CD4-positive, alpha-beta T cell treated with Interleukin-4 for 1 hour (primary cell): Measurements from ENCODE around the gene MTMR10.

Experiments used
- DNase-seq, 2 donors: peaks; one replicate each; pipeline ENCODE4 v3.0.0-alpha.2; 2020 to 2022

MTMR10 gene, protein sequence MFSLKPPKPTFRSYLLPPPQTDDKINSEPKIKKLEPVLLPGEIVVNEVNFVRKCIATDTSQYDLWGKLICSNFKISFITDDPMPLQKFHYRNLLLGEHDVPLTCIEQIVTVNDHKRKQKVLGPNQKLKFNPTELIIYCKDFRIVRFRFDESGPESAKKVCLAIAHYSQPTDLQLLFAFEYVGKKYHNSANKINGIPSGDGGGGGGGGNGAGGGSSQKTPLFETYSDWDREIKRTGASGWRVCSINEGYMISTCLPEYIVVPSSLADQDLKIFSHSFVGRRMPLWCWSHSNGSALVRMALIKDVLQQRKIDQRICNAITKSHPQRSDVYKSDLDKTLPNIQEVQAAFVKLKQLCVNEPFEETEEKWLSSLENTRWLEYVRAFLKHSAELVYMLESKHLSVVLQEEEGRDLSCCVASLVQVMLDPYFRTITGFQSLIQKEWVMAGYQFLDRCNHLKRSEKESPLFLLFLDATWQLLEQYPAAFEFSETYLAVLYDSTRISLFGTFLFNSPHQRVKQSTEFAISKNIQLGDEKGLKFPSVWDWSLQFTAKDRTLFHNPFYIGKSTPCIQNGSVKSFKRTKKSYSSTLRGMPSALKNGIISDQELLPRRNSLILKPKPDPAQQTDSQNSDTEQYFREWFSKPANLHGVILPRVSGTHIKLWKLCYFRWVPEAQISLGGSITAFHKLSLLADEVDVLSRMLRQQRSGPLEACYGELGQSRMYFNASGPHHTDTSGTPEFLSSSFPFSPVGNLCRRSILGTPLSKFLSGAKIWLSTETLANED

DNA sequence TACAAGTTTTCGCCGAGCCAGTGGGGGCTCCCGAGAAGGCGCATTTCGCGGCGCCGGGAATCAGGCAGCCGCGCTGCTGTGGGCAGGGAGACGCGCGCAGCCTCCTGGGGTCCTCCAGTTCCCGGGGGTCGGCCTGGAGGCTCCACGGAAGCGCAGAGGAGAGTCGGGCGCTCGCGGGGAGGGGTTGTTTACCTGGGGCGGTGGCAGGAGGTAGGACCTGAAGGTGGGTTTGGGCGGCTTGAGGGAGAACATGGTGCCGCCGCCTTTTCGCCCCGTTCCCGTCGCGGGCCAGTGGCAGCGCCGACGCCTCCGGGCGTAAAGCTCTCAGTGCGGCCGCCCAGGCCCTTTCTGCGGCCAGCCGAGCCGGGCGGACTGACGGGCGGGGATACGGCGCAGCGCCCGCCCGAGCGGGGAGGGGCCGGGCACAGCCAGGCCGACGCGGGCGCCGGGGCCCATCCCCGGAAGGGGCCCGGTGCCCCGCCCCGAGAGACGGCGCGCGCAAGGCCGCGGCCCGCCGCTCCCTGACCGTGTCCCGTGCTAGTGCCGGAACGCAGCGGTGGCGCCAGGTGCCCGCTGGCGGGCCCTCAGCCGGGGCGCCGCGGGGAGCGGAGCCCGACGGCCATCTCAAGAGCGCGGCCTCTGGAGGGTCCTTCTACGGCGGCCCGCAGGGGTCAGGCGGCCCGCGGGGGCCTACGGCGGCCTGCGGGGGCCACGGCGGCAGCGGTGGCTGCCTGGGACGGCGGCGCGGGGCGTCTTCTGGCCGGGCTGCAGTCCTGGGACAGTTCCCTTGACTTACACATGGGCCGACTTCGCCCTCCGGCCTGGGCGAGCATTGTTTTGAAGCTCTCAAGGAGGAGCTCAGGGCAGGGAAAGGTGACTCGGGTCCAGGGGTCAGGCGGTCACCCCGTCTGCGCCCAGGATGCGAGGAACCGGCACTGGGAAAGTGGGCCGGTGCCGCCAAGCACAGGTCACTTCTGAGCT lies at the start of gene MTMR10:
Gene MTMR10, minus strand, starts transcription at position 374 of the 981 bp plus-strand sequence. Its CDS starts 122 bp downstream, at position 252.
- peak; percentile 76 to 78 for DNase-seq

DNA sequence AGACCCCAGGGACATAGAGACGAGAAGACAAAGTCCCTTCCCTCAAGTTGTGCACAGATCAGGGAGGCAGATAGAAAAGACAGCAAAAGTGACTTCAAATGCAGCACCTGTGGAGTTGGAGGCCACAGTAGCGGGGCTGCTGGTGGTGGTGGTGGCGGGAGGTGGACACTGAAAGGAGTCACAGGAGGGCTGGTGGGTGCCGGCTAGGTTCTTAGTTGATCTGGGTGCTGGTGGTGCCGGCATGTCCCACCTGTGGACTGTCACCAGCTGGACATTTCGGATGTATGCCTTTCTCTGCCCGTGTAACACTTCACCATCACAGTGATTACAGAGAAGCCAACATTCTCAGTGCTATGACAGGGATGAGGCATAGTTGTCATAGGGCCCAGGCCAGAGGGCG lies 49.2 kb upstream of the MTMR10 start:
- no peak for DNase-seq

DNA sequence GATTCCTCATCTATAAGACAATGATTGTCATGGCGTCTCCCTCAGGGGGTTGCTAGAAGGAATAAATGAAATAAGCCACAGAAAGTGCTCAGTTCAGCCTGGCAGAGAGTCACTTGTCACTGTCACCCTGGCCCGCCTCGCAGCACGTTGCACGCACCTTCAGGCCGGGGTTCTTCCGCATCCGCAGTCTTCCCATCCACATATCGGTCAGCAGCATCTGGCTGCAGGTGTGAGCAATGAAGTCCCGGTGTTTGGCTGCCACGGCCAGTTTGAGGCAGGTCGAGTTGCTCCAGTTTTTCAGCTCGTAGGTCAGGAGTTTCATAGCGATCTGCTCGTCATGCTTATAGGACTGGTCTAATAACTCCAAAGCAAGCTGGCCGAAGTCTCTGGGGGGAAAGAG lies 48.5 kb upstream of the MTMR10 start:
- no peak for DNase-seq

DNA sequence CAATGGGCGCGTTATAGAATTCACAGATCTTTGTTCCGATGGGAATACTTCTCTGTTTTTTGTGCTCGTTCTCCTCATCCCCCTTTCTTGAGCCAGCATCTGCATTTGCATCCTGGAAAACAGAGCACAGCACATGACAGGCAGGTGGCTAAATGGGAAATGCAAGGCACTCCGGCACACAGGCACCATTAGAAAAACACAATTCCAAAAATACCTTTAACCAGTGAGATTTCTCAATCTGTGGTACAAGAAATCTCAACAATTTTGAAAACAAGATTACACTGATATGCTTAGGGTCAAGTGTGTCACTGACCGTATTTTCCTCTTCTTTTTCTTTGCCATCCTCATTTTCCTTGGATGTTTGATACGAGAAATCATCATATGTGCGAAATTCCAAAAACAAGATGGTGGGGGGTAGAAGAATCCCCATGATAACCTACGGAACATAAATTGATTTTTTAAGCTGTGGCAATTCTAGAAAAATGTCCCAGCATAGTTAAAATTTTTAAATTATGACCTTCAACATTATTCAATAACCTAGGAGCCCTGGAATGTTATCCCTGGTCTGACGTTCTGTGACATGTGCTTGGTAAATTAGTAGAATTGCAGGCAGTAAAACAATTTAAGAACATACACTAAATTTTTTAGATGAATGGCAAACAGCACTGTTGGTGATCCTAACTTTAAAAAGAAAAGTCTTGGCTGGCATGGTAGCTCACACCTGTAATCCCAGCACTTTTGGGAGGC lies 46.5 kb upstream of the MTMR10 start:
- DNase-seq, result no peak

DNA sequence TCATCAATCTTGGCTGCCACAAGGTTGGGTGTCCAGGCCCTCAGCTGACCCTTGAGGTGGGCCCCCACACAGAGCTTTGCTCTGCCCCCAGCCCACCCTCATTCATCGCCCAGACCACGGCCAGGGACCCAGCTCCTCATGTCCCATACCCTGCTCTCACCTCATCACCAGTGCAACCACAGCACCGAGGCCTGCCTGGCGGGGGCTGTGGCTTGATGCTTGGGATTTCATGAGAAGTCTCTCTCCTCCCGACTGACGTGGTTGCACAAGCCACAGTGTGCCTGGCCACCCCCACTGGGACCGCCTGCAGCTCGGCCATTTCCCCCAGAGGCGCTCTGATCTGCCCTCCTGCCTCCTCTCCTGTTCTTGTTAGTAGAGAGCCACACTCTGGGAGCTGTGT lies 45.4 kb upstream of the MTMR10 start:
- no peak for DNase-seq

DNA sequence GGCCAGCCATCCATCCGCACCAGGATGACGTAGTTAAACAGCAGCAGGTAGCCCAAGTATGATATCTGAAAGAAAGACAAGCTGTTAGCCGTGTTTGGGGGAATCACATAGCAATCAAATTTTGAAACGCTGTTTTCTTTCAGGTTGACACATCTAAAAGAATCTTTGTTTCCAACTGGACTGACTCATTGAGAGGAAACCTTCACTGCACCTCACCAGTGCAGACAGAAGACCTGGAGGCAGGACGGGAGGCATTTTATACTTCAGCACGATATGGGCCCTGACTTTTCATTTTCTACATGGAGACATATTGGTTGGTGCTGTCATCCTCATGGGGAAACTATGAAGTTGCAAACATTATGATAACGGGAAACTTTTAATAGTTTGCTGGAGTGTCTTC lies 44.2 kb upstream of the MTMR10 start:
- no peak for DNase-seq

DNA sequence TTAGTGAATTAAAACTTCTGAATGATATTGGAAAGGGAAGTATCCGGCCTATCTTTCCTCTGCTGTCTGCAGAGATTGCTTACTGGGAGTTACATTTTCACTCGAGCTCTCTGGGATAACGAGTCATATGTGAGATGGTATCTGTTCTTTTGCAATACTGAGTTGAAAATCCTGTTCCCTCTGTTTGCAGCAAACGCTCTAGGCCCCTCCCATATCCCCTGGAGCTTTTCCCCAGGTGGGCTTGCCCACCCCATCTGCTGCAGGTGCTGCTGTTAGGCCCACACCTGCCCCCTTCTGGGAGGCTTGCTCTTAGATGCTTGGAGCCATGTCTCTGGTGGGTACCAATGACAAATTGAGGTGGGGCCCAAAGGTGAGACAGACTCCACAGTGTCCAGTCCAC lies 42.7 kb upstream of the MTMR10 start:
- no peak for DNase-seq

DNA sequence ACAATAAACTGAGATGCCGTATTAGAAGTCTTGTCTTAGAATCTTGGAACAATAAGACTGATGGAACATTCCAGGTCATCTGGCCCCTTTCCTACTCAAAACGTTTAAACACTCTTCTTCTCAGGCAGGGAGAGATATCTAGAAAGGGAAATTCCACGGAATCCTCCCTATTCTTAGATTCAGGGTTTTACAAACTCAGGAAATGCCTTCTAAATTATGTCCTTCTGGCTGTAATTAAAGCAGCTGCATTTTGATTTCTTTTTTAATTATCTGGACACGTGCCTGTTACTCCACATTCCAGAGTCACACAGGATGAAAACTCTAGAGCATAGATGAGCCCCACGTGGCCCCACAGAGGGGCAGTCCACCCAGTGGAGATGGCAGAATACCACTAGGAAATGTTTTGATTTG lies 41.5 kb upstream of the MTMR10 start:
- no peak for DNase-seq

DNA sequence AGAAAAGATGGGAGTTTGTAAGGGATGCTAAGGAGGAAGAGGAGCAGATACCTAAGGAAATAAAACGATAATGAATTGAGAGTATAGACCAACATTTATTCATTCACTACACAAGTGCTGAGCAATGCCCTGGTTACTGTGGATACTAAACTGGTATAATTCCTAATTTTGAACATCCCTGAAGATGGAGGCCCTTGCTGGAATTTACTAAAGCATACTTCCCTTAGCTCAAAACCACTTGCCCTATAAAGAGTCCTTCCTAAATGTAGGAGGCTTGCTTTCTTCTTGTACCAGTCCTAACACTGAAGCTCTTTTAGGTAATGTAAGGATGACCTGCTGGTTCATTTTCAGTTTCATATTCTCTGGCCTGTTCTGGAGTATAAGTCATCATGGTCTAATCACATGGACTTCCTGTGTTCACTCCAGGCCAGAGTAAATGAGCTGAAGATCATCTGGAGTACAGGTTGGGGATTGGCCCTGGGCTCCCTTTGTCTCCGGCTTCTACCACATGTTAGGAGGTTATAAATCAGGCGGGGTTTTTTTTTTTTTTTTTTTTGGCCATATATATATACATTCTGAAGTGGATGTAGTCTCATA lies 40.1 kb upstream of the MTMR10 start:
- DNase-seq, result no peak

DNA sequence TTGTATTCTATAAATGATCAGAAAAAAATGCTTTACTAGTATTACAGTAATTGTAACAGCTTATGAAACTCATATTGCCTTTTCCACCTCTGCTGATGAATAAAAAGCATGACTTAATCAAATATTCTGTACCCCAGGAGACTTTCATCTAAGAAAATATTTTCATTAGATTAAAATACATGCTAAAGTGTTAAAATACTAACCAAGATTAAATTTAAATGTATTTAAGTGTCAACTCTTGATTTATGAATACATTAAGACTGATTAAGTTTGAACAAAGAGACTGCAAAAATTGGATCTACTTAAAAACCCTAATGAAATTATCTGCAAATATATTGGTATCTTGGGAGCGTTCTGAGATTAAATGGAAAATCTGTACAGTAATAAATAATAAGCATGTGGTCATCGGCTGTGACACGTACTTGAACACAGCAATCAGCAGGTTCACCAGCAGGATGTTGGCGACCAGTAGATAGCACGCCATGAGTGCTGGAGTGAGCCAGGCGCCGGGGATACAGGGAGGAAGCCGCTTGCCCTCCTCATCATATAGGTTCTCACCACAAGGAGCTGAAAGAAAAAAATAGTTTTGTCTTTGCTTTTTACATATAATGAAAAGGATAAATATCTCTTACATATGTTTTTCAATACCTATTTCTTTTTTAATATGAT lies 36.6 kb upstream of the MTMR10 start:
- DNase-seq, result no peak

DNA sequence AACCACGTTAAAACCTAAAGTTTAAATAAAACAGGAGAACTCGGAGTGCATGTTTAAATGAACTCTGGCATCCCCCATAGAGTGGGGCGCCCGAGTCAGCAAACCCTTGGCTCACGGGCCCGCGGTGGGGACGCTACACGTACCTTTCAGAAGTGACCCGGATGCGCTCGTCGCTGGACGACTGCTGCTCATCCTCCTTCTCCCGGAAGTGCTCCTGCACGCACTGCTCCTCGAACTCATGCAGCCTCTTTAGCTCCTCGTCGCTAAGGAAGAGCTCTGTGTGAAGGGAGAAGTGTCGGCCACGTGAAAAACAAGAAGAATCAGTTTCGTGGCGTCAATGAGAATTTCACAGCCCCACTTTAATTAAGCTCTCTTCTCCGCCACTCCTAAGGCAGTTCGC lies 34.6 kb upstream of the MTMR10 start:
- no peak for DNase-seq

DNA sequence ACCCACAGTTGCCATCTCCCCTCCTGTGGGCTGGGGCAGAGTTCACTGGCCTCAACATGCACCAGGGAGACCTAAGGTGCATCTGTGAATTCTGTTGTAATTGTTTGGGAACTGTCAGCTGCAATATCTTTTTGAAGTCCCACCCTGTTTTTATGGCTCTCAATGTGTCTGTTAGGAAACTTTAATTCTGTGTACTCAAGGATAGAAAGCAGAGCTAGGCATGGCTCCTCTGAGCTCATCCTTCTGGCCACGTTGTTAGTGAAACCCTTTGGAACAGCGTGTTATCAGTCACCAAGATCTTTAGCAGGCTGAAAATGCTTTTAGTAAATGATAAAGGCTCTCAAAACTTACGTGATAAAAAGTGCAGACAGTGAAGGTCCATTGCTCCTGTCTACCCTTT lies 33.6 kb upstream of the MTMR10 start:
- no peak for DNase-seq

DNA sequence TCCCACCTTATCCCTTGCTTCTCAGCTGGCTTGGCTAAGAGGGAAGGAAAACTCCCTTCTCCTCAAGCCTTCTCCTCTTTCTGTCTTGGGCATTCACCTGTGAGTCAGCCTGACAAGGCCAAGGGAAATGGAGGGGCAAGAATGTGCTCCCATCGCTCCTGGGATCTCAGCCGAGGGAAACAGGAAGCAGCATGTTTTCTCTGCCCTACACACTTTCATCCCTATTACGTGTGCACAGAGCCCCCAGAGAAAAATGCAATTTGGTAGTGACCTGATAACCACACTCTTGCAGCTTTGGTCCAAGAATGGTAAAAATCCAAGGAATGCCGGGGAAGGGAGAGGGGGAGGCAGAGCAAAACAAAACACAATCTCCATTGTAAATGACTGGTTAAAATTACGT lies 32.9 kb upstream of the MTMR10 start:
- no peak for DNase-seq

DNA sequence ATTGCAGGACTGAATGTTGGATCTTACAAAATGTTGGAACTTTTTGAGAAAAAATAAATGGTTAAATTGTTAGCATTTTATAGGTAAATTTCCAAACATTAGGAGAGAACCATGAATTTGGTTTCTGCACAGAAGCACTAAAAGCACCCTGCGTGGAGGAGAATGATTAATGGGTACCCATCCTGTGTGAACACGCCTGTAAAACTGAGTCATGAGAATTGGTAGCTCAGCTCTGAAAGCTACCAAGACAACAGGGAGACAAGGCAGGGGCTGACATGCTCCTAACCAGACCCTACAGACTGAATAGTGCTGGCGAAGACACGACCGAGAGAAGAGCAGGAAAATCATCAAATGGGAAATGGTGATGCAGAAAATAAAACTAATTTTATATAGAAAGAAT lies 32.4 kb upstream of the MTMR10 start:
- DNase-seq, result no peak

DNA sequence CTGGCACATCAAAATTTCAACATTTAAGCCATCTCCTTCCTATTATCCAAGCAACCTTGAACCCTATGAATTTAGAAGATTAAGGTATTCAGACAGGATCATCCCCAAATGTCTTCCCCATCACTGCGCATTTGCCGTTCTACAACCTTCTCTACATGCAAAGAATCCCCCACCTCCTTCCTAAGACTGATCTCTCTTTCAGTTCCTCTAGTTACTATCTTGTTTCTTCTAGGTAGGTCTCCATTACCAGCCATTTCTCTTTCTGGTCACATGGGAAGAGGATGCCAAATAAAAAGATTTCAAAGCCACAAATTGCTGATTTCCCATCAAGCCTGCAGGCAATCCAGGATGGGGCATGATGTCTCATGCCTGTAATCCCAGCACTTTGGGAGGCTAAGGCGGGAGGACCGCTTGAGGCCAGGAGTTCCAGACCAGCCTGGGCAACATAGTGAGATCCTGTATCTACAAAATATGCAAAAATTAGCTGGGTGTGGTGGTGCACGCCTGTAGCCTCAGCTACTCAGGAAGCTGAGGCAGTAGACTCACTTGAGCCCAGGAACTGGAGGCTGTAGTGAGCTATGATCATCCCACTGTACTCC lies 29.7 kb upstream of the MTMR10 start:
- no peak for DNase-seq

DNA sequence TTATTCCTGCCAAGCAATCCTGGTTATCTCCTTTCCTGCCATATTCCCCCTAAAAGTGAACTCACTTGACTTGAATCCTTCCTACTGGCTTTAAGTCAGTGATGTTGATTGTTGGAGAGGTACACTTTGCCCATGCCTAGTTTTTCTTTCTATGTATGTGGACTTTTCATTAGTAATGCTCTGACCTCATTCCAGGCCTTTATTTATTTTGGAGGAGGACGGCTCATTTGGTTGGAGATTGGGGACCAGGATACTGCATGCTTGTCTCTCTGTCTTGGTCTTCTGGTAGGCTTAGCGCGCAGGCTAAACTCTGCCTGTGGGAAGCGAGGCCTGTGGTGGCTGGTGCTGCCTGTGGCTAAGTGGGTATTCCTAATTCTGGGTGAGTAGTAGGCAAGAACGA lies 29.1 kb upstream of the MTMR10 start:
- DNase-seq, result no peak

DNA sequence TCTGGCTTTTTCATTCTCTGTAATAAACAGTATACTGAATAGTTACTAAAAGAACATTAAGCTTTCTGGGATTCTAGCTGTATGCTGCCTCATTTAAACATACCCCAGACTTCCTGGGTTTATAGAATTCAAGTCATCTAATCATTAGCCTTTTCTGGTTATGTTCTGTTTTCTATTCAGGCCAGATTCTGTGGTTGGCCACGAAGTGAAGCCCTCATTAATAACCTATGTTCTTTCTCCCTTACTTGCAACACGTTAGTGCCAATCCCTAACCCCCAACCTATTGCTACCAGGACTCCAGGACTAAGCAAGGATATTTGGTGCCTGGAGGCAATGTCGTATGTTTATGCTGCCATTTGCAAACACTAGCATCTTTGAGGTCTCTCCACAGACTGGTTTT lies 28.6 kb upstream of the MTMR10 start:
- DNase-seq, result no peak

DNA sequence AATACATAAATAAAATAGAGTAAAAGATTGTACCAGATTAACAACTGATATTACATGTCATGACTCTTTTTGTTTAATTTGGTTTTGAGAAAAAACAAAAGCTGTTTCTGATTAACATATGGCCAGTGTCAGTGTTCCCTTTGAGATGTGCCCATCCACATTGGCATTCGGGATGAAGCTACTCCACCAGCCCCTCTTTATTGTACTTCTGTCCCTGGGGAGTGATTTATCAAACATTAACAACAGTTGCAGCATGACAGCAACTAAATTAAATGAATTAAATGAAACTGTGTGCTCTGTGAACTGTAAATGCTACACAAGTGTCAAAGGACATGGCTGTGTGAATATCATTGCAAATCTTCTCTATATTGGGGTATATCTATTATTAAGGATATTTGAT lies 25.9 kb upstream of the MTMR10 start:
- no peak for DNase-seq

DNA sequence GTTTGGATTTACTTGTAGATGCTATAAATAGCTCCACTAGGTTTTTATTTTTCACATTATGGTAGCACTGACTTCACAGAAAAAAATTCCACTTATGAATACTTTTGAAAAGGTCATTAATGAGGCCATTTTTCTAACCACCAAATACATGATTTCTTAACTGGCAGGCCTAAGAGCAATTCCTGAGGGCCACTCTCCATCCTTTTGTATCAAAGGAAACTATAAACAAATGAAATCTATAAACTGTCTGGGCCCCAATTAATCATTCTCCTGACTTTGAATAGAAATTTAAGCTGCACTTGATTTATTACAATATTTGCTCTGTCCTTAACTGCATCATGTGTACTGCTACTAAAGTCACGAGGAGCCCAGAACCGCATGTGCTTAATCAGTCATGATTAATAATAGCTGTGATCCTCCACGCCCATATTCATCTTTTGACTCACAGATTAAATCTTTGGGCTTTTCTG lies 25.1 kb upstream of the MTMR10 start:
- DNase-seq, result no peak

DNA sequence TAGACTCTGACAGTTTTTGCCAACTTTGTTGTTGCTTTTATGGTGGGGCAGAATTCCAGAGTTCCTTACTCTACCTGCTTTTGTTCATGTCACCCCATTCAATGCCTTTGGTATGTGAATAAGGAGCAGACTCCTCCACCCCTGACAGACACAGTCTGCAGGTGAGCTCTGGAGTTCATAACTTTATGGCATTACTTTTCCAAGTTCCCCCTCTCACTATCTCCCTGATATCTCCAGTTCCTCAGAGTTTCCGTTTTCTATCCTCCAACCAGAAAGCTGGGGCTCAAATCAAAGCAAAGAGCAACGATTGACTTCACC lies 23.1 kb upstream of the MTMR10 start:
- no peak for DNase-seq
